Measurements from ENCODE around the gene LYZL6. TPM values are rescaled to one million over a fixed set of nuclear protein-coding genes. Genes with fewer than 3 reads are reported as not detected.

Gene LYZL6
- total and polyA plus RNA-seq, 2 of the 8 experiments (the other 6 are each of a cell fraction or from before 2014, with no cell fraction given): not detected

- Histone ChIP-seq H3K14ac (ENCODE audit: insufficient read length) (no peak overlapping the region), H2BK20ac (ENCODE audit: low read length) (no peak overlapping the region), H4K20me1 (replicated peaks in 1 of 2; ENCODE audit: control insufficient read depth in 1 of 2, insufficient read depth in 2 of 2, low read length in 2 of 2) (no peaks in the 10 kb centered on the region), H3K4me3 (ENCODE audit: extremely low read depth in 1 of 4, insufficient read depth in 2 of 4, low read depth in 3 of 4, low read length in 4 of 4) (no peak overlapping the region), H3K27ac (ENCODE audit: low read depth, low read length) (no peak overlapping the region), H3K23ac (ENCODE audit: insufficient read length) (no peak overlapping the region), H3K9me3 (ENCODE audit: insufficient read depth in 2 of 2, low read depth in 1 of 2, low read length in 1 of 2) (peaks cover 4 to 6% of the 10 kb centered on the region in 2 experiments; a peak in 2 of 4 replicates), H3K9ac (replicated peaks in 1 of 4; ENCODE audit: extremely low read depth in 1 of 4, low read depth in 3 of 4, low read length in 3 of 4) (no peak overlapping the region), H4K91ac (replicated peaks; ENCODE audit: insufficient read length, low read length) (no peak overlapping the region), H2AFZ (ENCODE audit: low read length) (no peak overlapping the region), H3K56ac (replicated peaks; ENCODE audit: insufficient read length, low read depth, low read length) (no peak overlapping the region), H2BK5ac (ENCODE audit: low read depth, low read length) (no peak overlapping the region), H3K79me2 (ENCODE audit: control insufficient read depth in 1 of 2, insufficient read depth in 2 of 2, low read length in 2 of 2) (no peaks in the 10 kb centered on the region; a peak in 1 of 4 replicates), H2BK15ac (ENCODE audit: low read length) (no peak overlapping the region), H4K8ac (ENCODE audit: extremely low read depth, insufficient read depth, low read length) (no peak overlapping the region), H3K36me3 (ENCODE audit: control insufficient read depth in 2 of 4, insufficient read depth in 4 of 4, low read length in 3 of 4) (no peaks in the 10 kb centered on the region; a peak in 2 of 8 replicates), H3K23me2 (ENCODE audit: low read depth, low read length) (no peaks in the 10 kb centered on the region), H3K4ac (replicated peaks; ENCODE audit: insufficient read length, low read depth, low read length) (no peak overlapping the region), H3K79me1 (ENCODE audit: low read depth, low read length) (no peaks in the 10 kb centered on the region), H2AK5ac (ENCODE audit: low read depth, low read length) (no peak overlapping the region), H2BK12ac (ENCODE audit: low read depth, low read length) (no peak overlapping the region), H2BK120ac (replicated peaks; ENCODE audit: low read depth, low read length) (no peak overlapping the region), H4K5ac (ENCODE audit: insufficient read length, low read depth, low read length) (no peak overlapping the region), H3K4me2 (ENCODE audit: insufficient read depth in 1 of 2, low read depth in 2 of 2, low read length in 2 of 2) (no peak overlapping the region), H3K18ac (ENCODE audit: extremely low read depth, low read length) (no peak overlapping the region), H3K27me3 (replicated peaks in 1 of 4; ENCODE audit: control insufficient read depth in 3 of 4, extremely low read depth in 1 of 4, insufficient read depth in 3 of 4, low read length in 3 of 4) (no peaks in the 10 kb centered on the region), H3K4me1 (replicated peaks in 1 of 4; ENCODE audit: control insufficient read depth in 3 of 4, insufficient read depth in 4 of 4, low read length in 3 of 4) (no peaks in the 10 kb centered on the region)
- 56% methylated on average over 3 of the region's 3 CpGs; no CpG with 5 or more reads in 1 of the 2 experiments for WGBS, 2 experiments (ENCODE audit: extremely low coverage in 1 of 2, insufficient coverage in 1 of 2, insufficient read length in 1 of 2, insufficient replicate concordance in 2 of 2, low coverage in 1 of 2, low lambda C conversion rate in 2 of 2, missing lambda C conversion rate in 1 of 2)
- no peak for FAIRE-seq
- TF ChIP-seq USF2 (IDR thresholded peaks at IDR 0.05; ENCODE audit: low read length) (no peak), KDM4A (IDR thresholded peaks at IDR 0.05; ENCODE audit: low read depth, low read length, severe bottlenecking) (no peak), HDAC2 (IDR thresholded peaks at IDR 0.05; ENCODE audit: borderline replicate concordance in 1 of 2, low read depth in 2 of 2, low read length in 2 of 2) (no peak), CHD2 (IDR thresholded peaks at IDR 0.05; ENCODE audit: low read length) (no peak), ZNF274 (IDR thresholded peaks at IDR 0.05; ENCODE audit: borderline replicate concordance, extremely low read depth, low read length) (no peak), FOSL1 (IDR thresholded peaks at IDR 0.05; ENCODE audit: insufficient read depth, low read depth, low read length) (no peak), MAFK (IDR thresholded peaks at IDR 0.05; ENCODE audit: low read depth, low read length) (no peak)
- ChIA-PET CTCF (ENCODE audit: partially characterized antibody) (interaction anchor here (1.2 kb wide), 1 partner anchor 9 kb away, joined by 3 read pairs; no protein-coding TSS in a partner anchor), POLR2A (ENCODE audit: partially characterized antibody) (no interaction called here)
- DNase-seq (ENCODE audit: low read depth in 1 of 2, low spot score in 2 of 2): no peak
These were observed 36.4 kb downstream of the LYZL6 start for GRCh38 chr17:35906926-35907637.
